Measurements from ENCODE around the gene DNAH3. TPM values are rescaled to one million over a fixed set of nuclear protein-coding genes. Genes with fewer than 3 reads are reported as not detected.
A peak's percentile ranks its signal among the peaks of the same experiment; 100 is the strongest.

The DNAH3 gene
- total and polyA plus RNA-seq, 2 of the 13 experiments (the other 11 are each of a cell fraction or from before 2014, with no cell fraction given), result 0.07 to 0.08 TPM

DNA sequence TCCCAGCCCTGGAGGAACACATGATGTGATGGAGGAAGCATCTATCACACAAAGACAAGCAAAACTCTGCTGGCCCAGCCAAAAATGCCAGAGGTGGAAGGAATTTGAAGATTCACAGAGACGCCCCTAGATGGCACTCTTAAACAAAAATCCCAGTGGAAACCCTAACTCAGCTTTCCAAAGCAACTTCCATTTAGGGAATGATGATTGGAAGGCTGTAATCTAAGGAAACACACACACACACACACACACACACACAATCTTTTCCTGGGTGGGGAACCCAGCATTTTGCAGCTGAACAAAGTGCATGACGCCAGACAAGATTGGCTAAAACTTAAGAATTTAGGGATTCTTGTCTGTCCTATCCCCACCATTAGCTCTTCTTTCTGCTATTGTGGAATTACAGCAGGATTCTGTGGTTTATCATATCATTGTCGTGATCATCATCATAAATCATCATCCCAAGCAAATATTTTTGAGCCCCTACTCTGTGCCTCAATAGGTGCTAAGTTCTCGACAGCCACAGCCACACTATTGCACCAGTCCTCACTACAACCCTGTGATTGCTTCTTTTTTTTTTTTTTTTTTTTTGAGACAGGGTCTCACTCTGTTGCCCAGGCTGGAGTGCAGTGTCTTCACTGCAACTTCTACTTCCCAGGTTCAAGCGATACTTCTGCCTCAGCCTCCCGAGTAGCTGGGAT lies 6.3 kb upstream of the DNAH3 start (continued):
- TF ChIP-seq, protein P1, sequence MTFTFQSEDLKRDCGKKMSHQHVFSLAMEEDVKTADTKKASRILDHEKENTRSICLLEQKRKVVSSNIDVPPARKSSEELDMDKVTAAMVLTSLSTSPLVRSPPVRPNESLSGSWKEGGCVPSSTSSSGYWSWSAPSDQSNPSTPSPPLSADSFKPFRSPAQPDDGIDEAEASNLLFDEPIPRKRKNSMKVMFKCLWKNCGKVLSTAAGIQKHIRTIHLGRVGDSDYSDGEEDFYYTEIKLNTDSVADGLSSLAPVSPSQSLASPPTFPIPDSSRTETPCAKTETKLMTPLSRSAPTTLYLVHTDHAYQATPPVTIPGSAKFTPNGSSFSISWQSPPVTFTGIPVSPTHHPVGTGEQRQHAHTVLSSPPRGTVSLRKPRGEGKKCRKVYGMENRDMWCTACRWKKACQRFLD (CRISPR knock-in tag; IDR thresholded peaks at IDR 0.05; ENCODE audit: borderline replicate concordance), result 0 out of 2 replicates have a peak, but pooled peaks have one; percentile 59
- no peak for TF ChIP-seq STAT5B (CRISPR knock-in tag; IDR thresholded peaks at IDR 0.05)
- TF ChIP-seq, protein P2, sequence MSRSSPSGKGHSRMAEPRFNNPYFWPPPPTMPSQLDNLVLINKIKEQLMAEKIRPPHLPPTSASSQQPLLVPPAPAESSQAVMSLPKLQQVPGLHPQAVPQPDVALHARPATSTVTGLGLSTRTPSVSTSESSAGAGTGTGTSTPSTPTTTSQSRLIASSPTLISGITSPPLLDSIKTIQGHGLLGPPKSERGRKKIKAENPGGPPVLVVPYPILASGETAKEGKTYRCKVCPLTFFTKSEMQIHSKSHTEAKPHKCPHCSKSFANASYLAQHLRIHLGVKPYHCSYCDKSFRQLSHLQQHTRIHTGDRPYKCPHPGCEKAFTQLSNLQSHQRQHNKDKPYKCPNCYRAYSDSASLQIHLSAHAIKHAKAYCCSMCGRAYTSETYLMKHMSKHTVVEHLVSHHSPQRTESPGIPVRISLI (CRISPR knock-in tag; IDR thresholded peaks at IDR 0.05; ENCODE audit: borderline replicate concordance), result peak; percentile 48; the same call in 1 of the 2 replicates
- TF ChIP-seq ZNF572 (CRISPR knock-in tag; IDR thresholded peaks at IDR 0.05), result 0 out of 2 replicates have a peak, but pooled peaks have one; percentile 25
- TF ChIP-seq NR1H2 (CRISPR knock-in tag; IDR thresholded peaks at IDR 0.05; ENCODE audit: borderline replicate concordance, low read depth), result 0 out of 2 replicates have a peak, but pooled peaks have one; percentile 12
- TF ChIP-seq NKX3-1 (CRISPR knock-in tag; IDR thresholded peaks at IDR 0.05), result no peak
- TF ChIP-seq NCOA2 (CRISPR knock-in tag; IDR thresholded peaks at IDR 0.05), result 0 out of 2 replicates have a peak, but pooled peaks have one; percentile 43
- TF ChIP-seq, protein P3, sequence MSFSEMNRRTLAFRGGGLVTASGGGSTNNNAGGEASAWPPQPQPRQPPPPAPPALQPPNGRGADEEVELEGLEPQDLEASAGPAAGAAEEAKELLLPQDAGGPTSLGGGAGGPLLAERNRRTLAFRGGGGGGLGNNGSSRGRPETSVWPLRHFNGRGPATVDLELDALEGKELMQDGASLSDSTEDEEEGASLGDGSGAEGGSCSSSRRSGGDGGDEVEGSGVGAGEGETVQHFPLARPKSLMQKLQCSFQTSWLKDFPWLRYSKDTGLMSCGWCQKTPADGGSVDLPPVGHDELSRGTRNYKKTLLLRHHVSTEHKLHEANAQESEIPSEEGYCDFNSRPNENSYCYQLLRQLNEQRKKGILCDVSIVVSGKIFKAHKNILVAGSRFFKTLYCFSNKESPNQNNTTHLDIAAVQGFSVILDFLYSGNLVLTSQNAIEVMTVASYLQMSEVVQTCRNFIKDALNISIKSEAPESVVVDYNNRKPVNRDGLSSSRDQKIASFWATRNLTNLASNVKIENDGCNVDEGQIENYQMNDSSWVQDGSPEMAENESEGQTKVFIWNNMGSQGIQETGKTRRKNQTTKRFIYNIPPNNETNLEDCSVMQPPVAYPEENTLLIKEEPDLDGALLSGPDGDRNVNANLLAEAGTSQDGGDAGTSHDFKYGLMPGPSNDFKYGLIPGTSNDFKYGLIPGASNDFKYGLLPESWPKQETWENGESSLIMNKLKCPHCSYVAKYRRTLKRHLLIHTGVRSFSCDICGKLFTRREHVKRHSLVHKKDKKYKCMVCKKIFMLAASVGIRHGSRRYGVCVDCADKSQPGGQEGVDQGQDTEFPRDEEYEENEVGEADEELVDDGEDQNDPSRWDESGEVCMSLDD (CRISPR knock-in tag; IDR thresholded peaks at IDR 0.05; ENCODE audit: borderline replicate concordance), result no peak
- TF ChIP-seq, protein P4, sequence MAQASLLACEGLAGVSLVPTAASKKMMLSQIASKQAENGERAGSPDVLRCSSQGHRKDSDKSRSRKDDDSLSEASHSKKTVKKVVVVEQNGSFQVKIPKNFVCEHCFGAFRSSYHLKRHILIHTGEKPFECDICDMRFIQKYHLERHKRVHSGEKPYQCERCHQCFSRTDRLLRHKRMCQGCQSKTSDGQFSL (CRISPR knock-in tag; IDR thresholded peaks at IDR 0.05), result no peak
- TF ChIP-seq ZNF138 (CRISPR knock-in tag; IDR thresholded peaks at IDR 0.05; ENCODE audit: low read depth), result no peak
- TF ChIP-seq ARNTL (CRISPR knock-in tag; IDR thresholded peaks at IDR 0.05), result no peak
- TF ChIP-seq, protein P5, sequence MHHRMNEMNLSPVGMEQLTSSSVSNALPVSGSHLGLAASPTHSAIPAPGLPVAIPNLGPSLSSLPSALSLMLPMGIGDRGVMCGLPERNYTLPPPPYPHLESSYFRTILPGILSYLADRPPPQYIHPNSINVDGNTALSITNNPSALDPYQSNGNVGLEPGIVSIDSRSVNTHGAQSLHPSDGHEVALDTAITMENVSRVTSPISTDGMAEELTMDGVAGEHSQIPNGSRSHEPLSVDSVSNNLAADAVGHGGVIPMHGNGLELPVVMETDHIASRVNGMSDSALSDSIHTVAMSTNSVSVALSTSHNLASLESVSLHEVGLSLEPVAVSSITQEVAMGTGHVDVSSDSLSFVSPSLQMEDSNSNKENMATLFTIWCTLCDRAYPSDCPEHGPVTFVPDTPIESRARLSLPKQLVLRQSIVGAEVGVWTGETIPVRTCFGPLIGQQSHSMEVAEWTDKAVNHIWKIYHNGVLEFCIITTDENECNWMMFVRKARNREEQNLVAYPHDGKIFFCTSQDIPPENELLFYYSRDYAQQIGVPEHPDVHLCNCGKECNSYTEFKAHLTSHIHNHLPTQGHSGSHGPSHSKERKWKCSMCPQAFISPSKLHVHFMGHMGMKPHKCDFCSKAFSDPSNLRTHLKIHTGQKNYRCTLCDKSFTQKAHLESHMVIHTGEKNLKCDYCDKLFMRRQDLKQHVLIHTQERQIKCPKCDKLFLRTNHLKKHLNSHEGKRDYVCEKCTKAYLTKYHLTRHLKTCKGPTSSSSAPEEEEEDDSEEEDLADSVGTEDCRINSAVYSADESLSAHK (CRISPR knock-in tag; IDR thresholded peaks at IDR 0.05; ENCODE audit: borderline replicate concordance), result no peak
- TF ChIP-seq RELA (CRISPR knock-in tag; IDR thresholded peaks at IDR 0.05), result 0 out of 2 replicates have a peak, but pooled peaks have one; percentile 43
- no peak for TF ChIP-seq HDAC2 (CRISPR knock-in tag; IDR thresholded peaks at IDR 0.05)
- TF ChIP-seq ZNF746 (CRISPR knock-in tag; IDR thresholded peaks at IDR 0.05), result no peak
- TF ChIP-seq, protein P6, sequence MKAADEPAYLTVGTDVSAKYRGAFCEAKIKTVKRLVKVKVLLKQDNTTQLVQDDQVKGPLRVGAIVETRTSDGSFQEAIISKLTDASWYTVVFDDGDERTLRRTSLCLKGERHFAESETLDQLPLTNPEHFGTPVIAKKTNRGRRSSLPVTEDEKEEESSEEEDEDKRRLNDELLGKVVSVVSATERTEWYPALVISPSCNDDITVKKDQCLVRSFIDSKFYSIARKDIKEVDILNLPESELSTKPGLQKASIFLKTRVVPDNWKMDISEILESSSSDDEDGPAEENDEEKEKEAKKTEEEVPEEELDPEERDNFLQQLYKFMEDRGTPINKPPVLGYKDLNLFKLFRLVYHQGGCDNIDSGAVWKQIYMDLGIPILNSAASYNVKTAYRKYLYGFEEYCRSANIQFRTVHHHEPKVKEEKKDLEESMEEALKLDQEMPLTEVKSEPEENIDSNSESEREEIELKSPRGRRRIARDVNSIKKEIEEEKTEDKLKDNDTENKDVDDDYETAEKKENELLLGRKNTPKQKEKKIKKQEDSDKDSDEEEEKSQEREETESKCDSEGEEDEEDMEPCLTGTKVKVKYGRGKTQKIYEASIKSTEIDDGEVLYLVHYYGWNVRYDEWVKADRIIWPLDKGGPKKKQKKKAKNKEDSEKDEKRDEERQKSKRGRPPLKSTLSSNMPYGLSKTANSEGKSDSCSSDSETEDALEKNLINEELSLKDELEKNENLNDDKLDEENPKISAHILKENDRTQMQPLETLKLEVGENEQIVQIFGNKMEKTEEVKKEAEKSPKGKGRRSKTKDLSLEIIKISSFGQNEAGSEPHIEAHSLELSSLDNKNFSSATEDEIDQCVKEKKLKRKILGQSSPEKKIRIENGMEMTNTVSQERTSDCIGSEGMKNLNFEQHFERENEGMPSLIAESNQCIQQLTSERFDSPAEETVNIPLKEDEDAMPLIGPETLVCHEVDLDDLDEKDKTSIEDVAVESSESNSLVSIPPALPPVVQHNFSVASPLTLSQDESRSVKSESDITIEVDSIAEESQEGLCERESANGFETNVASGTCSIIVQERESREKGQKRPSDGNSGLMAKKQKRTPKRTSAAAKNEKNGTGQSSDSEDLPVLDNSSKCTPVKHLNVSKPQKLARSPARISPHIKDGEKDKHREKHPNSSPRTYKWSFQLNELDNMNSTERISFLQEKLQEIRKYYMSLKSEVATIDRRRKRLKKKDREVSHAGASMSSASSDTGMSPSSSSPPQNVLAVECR (CRISPR knock-in tag; IDR thresholded peaks at IDR 0.05; ENCODE audit: borderline replicate concordance), result no peak

Measured in HepG2 (cell line).